Adrenal gland (tissue), 5 donors: Measurements from ENCODE around the gene ERICH2.

ENCODE experiments used
- CTCF ChIP-seq, 6 experiments: fragments of 450-650 bp in 4 of 6; fragments of 200-600 bp in 2 of 6; sonication (generic) in 1 of 6; IDR thresholded peaks; 1 replicate in 5 of 6; 2 replicates in 1 of 6; pipeline versions ENCODE4 v1.5.1 to v1.8.0; 2016 to 2021; ENCODE audit warnings: antibody characterized with exemption in 6 of 6, mild to moderate bottlenecking in 2 of 6, moderate library complexity in 1 of 6
- POLR2A ChIP-seq, 2 donors: fragments of 450-650 bp; IDR thresholded peaks; one replicate each; pipeline ENCODE4 v1.6.1; 2017; ENCODE audit warnings: antibody characterized with exemption in 2 of 2, mild to moderate bottlenecking in 2 of 2, moderate library complexity in 1 of 2
- donor health status: DM: no; HTN: no; CAD: no.

- no peak for TF ChIP-seq CTCF (IDR thresholded peaks at IDR 0.05)
- no peak for TF ChIP-seq POLR2A (IDR thresholded peaks at IDR 0.05)
Measured at GRCh38 chr2:170742896-170743529, 27.2 kb upstream of the ERICH2 start.
